GM12891 (cell line): ENCODE measurements around the gene USP48.
"Not testable (repeated sequence)": the region's sequence is repeated elsewhere in the genome, so short reads cannot be mapped to it uniquely, and the experiment has no call there.

Experiments
- DNase-seq: peaks from one replicate; pipeline ENCODE4 v3.0.0; 2011; ENCODE audit warnings: low spot score; ENCODE audit not compliant: insufficient read length
- FAIRE-seq: peaks from 2 replicates; lab custom pipeline; 2011; peaks lifted over from hg19 to GRCh38; lab: Jason Lieb, UNC
- PAX5 ChIP-seq: IDR thresholded peaks from 2 replicates; pipeline ENCODE4 v1.6.1; 2011; ENCODE audit warnings: low read length, moderate library complexity, mild to moderate bottlenecking; ENCODE audit not compliant: insufficient read depth, severe bottlenecking
- POLR2A ChIP-seq: IDR thresholded peaks from 2 replicates; pipeline ENCODE4 v1.6.1; 2011; ENCODE audit warnings: low read depth, low read length, control low read depth
- POLR2AphosphoS5 ChIP-seq: IDR thresholded peaks from 2 replicates; pipeline ENCODE4 v1.6.1; 2011; ENCODE audit warnings: low read depth, low read length, control low read depth
- POU2F2 ChIP-seq: IDR thresholded peaks from 2 replicates; pipeline ENCODE4 v1.6.1; 2011; ENCODE audit warnings: low read depth, mild to moderate bottlenecking, control low read depth, low read length, moderate library complexity
- SPI1 ChIP-seq: IDR thresholded peaks from 2 replicates; pipeline ENCODE4 v1.6.1; 2011; ENCODE audit warnings: low read depth, low read length, control low read depth
- TAF1 ChIP-seq: IDR thresholded peaks from 2 replicates; pipeline ENCODE4 v1.6.1; 2011; ENCODE audit warnings: low read depth, low read length, control low read depth

USP48 gene

GRCh38 chr1:21786640-21787039 lies 3.7 kb upstream of the USP48 start:
- TF ChIP-seq POU2F2 (no peak), SPI1 (no peak), PAX5 (no peak), TAF1 (no peak)
- no peak for FAIRE-seq
- DNase-seq, result no peak

GRCh38 chr1:21785764-21786163 lies 2.8 kb upstream of the USP48 start:
- not testable (repeated sequence) for FAIRE-seq, DNase-seq

DNA sequence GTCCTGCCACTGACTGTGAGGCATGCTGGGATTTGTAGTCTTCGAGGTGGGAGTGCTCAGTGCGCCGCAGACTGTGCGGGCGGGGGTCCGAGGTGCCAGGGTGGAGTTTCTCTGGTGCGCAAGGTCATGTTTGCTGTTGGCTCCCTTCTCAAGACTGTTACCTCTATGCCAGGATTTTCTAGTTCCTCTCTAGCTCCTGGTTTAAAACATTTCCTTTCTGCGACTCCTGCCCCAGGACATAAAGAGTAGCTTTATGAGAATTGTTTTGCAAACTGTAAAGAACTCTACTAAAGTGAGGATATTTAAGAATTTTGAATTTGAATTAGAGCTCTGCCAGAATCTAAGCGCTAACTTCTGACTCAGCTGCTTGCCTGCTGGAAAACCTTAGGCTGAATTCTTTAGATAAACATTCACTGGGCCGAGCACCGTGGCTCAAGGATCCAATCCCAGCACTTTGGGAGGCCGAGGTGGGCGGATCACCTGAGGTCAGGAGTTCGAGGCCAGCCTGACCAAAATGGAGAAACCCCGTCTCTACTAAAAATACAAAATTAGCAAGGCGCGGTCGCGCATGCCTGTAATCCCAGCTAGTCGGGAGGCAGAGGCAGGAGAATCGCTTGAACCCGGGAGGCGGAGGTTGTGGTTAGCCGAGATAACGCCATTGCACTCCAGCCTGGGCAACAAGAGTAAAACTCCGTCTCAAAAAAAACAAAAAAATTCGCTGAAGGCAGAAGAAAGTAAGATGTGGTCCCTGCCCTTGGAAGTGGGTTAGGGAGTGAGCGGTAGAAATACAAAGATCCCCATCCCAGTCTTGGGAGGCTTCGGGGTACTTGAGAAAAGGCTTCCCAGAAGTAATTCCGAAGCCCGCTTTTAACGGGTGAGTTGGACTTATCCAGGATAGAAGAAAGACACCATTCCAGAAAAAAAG lies 992 bp upstream of the USP48 start:
- no peak for TF ChIP-seq POLR2AphosphoS5
- no peak for TF ChIP-seq POLR2A
- no peak for TF ChIP-seq TAF1
- no peak for TF ChIP-seq SPI1
- no peak for TF ChIP-seq POU2F2
- no peak for TF ChIP-seq PAX5
- DNase-seq, result peak; percentile 81
- FAIRE-seq, result no peak

- 0 out of 2 replicates have a peak, but pooled peaks have one; percentile 6 for TF ChIP-seq POLR2AphosphoS5
- no peak; the same call in 1 of the 2 replicates for TF ChIP-seq POU2F2
- DNase-seq (no peak), FAIRE-seq (no peak)
Measured at GRCh38 chr1:21782349-21782867, 541 bp downstream of the USP48 start.

DNA sequence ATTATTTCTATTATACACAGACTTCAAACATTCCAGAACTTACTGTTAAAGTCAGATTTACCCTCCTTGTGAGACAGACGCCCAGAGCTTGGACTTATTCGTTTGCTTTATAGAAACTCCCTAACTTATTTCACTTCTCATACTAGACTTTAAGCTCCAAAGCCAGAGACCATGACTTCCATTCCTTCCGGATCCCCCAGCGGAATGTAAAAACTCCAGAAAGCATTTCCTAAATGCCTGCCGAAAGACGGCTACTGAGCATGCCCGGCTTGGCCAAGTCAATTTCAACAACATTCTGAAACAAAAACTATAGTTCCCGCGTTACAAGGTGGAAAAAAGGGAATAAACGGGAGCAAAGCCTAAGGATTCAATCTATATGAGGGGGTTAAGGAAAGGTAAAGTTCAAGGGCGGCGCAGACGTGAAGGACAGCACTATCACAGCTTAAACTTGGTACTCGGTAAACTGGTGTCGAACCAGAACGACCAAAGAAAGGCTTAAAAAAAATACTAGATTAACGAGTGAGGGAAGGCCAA lies 1.1 kb downstream of the USP48 start:
- DNase-seq, result no peak
- peak; percentile 69 for FAIRE-seq
- TF ChIP-seq POLR2A (peak; percentile 66; the same call in 1 of the 2 replicates), TAF1 (peak; percentile 65; the same call in 1 of the 2 replicates), PAX5 (no peak), POU2F2 (no peak), POLR2AphosphoS5 (peak; percentile 51; the same call in 1 of the 2 replicates), SPI1 (no peak)

GRCh38 chr1:21779613-21780521 lies 3.1 kb downstream of the USP48 start:
- TF ChIP-seq TAF1, result no peak
- peak; percentile 85; the same call in 1 of the 2 replicates for TF ChIP-seq POU2F2
- peak; percentile 33; the same call in 1 of the 2 replicates for TF ChIP-seq SPI1
- peak; percentile 80 for FAIRE-seq

DNA sequence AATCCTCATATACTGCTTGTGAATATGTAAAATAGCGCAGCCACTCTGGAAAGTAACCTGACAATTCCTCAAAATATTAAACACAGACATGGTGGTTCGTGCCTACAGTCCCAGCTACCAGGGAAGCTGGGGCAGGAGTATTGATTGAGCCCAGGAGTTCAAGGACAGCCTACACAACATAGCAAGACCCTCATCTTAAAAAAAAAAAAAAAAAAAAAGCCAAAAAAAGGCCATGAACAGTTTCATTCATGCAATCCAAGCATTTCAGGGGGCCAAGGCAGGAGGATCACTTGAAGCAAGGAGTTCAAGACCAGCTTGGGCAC lies 4.6 kb downstream of the USP48 start:
- FAIRE-seq, result no peak
- TF ChIP-seq PAX5 (no peak), POU2F2 (no peak), TAF1 (no peak), SPI1 (no peak), POLR2A (no peak), POLR2AphosphoS5 (no peak)
- no peak for DNase-seq

More at GRCh38 chr1:21779613-21780521, 3.1 kb downstream of the USP48 start:
- DNase-seq, result no peak

GRCh38 chr1:21776925-21777324 lies 6.0 kb downstream of the USP48 start:
- not testable (repeated sequence) for FAIRE-seq, DNase-seq

DNA sequence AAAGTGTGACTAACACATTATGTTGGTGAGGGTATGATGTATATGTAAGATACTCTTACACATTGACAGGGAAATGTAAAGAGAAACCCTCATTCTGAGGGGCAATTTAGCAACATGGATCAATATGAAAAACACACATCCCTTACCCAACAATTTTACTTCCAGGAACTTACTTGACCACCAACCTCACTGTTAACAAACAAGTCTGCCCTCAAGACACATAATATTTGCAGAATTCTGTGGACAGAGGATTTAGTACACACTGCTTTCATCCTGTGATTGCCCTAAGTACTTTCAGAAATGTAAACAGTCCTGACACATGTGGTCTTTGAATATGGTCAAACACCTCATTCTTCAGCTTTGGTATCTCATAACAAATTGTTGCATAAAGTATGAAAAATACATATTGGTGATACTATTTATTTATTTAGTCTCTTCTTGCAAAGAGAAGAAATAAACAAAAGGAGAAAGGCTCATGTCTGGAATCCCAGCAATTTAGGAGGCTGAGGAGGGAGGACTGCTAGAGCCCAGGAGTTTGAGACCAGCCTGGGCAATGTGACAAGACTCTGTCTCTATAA lies 6.9 kb downstream of the USP48 start:
- TF ChIP-seq POLR2A (no peak), POU2F2 (no peak), PAX5 (no peak), TAF1 (no peak), SPI1 (no peak), POLR2AphosphoS5 (no peak)
- no peak for DNase-seq
- FAIRE-seq, result no peak

DNA sequence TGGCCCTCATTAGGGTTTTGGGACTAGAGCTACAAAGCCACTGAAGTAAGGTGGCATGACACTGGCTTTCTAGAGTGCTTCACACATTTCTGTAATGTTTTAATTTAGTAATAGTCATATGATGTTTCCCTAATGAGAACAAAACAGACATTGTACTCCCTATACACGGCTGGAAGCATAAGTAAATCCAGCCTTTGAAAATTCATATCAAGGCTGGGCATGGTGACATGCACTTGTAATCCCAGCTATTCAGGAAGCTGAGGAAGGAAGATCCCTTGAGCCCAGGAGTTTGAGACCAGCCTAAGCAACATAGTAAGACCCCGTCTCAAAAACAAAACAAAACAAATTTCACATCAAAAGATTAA lies 7.4 kb downstream of the USP48 start:
- no peak for TF ChIP-seq POLR2A
- TF ChIP-seq SPI1, result no peak
- TF ChIP-seq PAX5, result no peak
- TF ChIP-seq POU2F2, result no peak
- TF ChIP-seq TAF1, result no peak
- no peak for TF ChIP-seq POLR2AphosphoS5
- DNase-seq (no peak), FAIRE-seq (no peak)
